Natural killer cell (primary cell): ENCODE results near the gene PSEN2. TPM values are rescaled to one million over a fixed set of nuclear protein-coding genes. Genes with fewer than 3 reads are reported as not detected.

ENCODE experiments used
- ATAC-seq, 3 donors: fragments of 150-1000 bp in 2 of 3; fragments of 200-7000 bp in 1 of 3; cut with Tn5 transposase; 1 replicate in 1 of 3; 2 replicates in 2 of 3; pipeline ENCODE4 v1.10.0; 2021; ENCODE audit warnings: mild to moderate bottlenecking in 2 of 3, moderate library complexity in 2 of 3
- DNase-seq, 2 donors: peaks; one replicate each; pipeline versions ENCODE4 v3.0.0 to v3.0.0-alpha.2; 2013 to 2021; ENCODE audit warnings: mixed read lengths in 1 of 2
- H3K27ac ChIP-seq: one replicate; pipeline ENCODE4 v1.5.1; 2013; ENCODE audit warnings: mild to moderate bottlenecking, low read length
- H3K27me3 ChIP-seq: one replicate; pipeline ENCODE4 v1.6.1; 2013; ENCODE audit warnings: low read length; ENCODE audit not compliant: control insufficient read depth, insufficient read depth
- H3K36me3 ChIP-seq: one replicate; pipeline ENCODE4 v1.6.1; 2013; ENCODE audit warnings: low read length; ENCODE audit not compliant: control insufficient read depth, insufficient read depth
- H3K4me1 ChIP-seq: one replicate; pipeline ENCODE4 v1.6.1; 2013; ENCODE audit warnings: low read length; ENCODE audit not compliant: control insufficient read depth, insufficient read depth
- H3K4me3 ChIP-seq: one replicate; pipeline ENCODE4 v1.5.1; 2013; ENCODE audit warnings: low read length
- H3K9me3 ChIP-seq: one replicate; pipeline ENCODE4 v1.6.1; 2013; ENCODE audit warnings: low read length; ENCODE audit not compliant: control insufficient read depth, insufficient read depth
- H3K27ac Mint-ChIP-seq, 2 donors: one replicate each; pipeline ENCODE4 v1.8.0; 2022; ENCODE audit warnings: mild to moderate bottlenecking in 2 of 2, mixed read lengths in 2 of 2, moderate library complexity in 1 of 2
- H3K27me3 Mint-ChIP-seq, 2 donors: one replicate each; pipeline ENCODE4 v1.8.0; 2022; ENCODE audit warnings: low read depth in 2 of 2, mixed read lengths in 2 of 2
- H3K36me3 Mint-ChIP-seq: one replicate; pipeline ENCODE4 v1.8.0; 2022; ENCODE audit warnings: mixed read lengths
- H3K4me1 Mint-ChIP-seq, 2 donors: one replicate each; pipeline ENCODE4 v1.8.0; 2022; ENCODE audit warnings: mixed read lengths in 2 of 2
- H3K4me3 Mint-ChIP-seq: one replicate; pipeline ENCODE4 v1.8.0; 2022; ENCODE audit warnings: mild to moderate bottlenecking, moderate library complexity, mixed read lengths
- H3K9me3 Mint-ChIP-seq, 2 donors: one replicate each; pipeline ENCODE4 v1.8.0; 2022; ENCODE audit warnings: mixed read lengths in 2 of 2
- CTCF ChIP-seq: fragments of 200-600 bp; IDR thresholded peaks from one replicate; pipeline ENCODE4 v1.8.0; 2022; ENCODE audit warnings: antibody characterized with exemption
- WGBS: methylation state at CpG from one replicate; pipeline ENCODE4 v1.1.7; 2013; ENCODE audit warnings: missing lambda C conversion rate; ENCODE audit not compliant: insufficient coverage; 5-methylcytosine and 5-hydroxymethylcytosine counted together
- intact Hi-C: fragments of 100-400 bp; cut with micrococcal nuclease; formaldehyde crosslinking; loops from one replicate; pipeline ENCODE4 v1.14.2; 2022
- total RNA-seq, 4 donors: library from RNA; stranded (reverse); fragments of 120-200 nt in 1 of 4; gene quantifications; one replicate each; pipeline versions ENCODE4 v1.2.3 to v1.2.4, GENCODE V29; 2013 to 2022

Gene PSEN2
- total RNA-seq, 3 donors from 2014 or later (not counting 1 experiment from before 2014, with no cell fraction given) = 12.6 to 22.8 (median 14.9) TPM

GRCh38 chr1:226871636-226872327 lies 1.4 kb downstream of the PSEN2 start:
- H3K27ac ChIP-seq = no peak overlapping the region
- DNase-seq = no peak
- intact Hi-C loops = no loop called here
- no peaks in the 10 kb centered on the region for H3K9me3 Mint-ChIP-seq
- no peaks in the 10 kb centered on the region for H3K27me3 Mint-ChIP-seq
- H3K27ac Mint-ChIP-seq = no peak overlapping the region
- no peaks in the 10 kb centered on the region for H3K9me3 ChIP-seq
- peaks cover 16% of the 10 kb centered on the region for H3K4me1 ChIP-seq
- H3K36me3 Mint-ChIP-seq = no peaks in the 10 kb centered on the region
- H3K4me3 Mint-ChIP-seq = peak overlapping the region; percentile 87
- H3K27me3 ChIP-seq = no peaks in the 10 kb centered on the region
- H3K4me1 Mint-ChIP-seq = peaks cover 16 to 27% of the 10 kb centered on the region in 2 donors
- H3K36me3 ChIP-seq = no peaks in the 10 kb centered on the region
- WGBS = 98% methylated on average over 12 of the region's 14 CpGs
- H3K4me3 ChIP-seq = no peak overlapping the region
- TF ChIP-seq CTCF = no peak
- no peak for ATAC-seq

DNA sequence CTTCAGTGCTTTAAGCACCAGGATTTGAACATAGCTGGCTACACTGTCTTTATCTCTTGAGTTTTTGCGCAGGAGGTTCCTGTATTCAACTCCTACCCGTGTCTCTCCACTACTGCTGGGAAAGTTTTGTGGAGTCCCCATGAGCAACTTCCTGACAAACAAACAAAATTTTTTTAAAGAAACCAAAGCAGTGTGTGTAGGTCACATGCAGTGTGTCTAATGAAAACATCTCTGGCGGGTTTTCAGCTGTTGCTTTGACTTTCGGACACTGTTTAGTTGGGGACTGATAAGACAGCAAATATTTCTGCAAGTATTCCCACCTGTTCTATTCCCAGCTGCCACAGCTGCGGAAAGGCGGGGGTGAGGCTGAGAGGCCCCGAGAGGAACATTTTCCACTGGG lies 2.0 kb downstream of the PSEN2 start:
- H3K9me3 Mint-ChIP-seq = no peaks in the 10 kb centered on the region
- DNase-seq (no peak), ATAC-seq (no peak)
- H3K4me3 ChIP-seq = no peak overlapping the region
- peaks cover 16% of the 10 kb centered on the region for H3K4me1 ChIP-seq
- H3K27ac Mint-ChIP-seq = no peak overlapping the region
- H3K4me3 Mint-ChIP-seq = peak overlapping the region; percentile 78
- H3K27me3 Mint-ChIP-seq = no peaks in the 10 kb centered on the region
- TF ChIP-seq CTCF = no peak
- no peak overlapping the region for H3K27ac ChIP-seq
- intact Hi-C loops = no loop called here
- no peaks in the 10 kb centered on the region for H3K9me3 ChIP-seq
- no peaks in the 10 kb centered on the region for H3K36me3 Mint-ChIP-seq
- no peaks in the 10 kb centered on the region for H3K27me3 ChIP-seq
- 80% methylated on average over 7 of the region's 7 CpGs for WGBS
- peaks cover 16 to 27% of the 10 kb centered on the region in 2 donors for H3K4me1 Mint-ChIP-seq
- H3K36me3 ChIP-seq = no peaks in the 10 kb centered on the region

- Mint-ChIP-seq H3K4me1 (peaks cover 16 to 27% of the 10 kb centered on the region in 2 donors), H3K27ac (no peak overlapping the region), H3K9me3 (no peaks in the 10 kb centered on the region), H3K36me3 (no peaks in the 10 kb centered on the region), H3K4me3 (no peak overlapping the region), H3K27me3 (no peaks in the 10 kb centered on the region)
- H3K4me1 ChIP-seq = peaks cover 16% of the 10 kb centered on the region
- no peak overlapping the region for H3K27ac ChIP-seq
- no peaks in the 10 kb centered on the region for H3K27me3 ChIP-seq
- no peak for DNase-seq
- intact Hi-C loops = no loop called here
- ATAC-seq = no peak
- TF ChIP-seq CTCF = no peak
- no peak overlapping the region for H3K4me3 ChIP-seq
- WGBS = 85% methylated on average over 6 of the region's 7 CpGs
- H3K36me3 ChIP-seq = peaks cover 2% of the 10 kb centered on the region
- H3K9me3 ChIP-seq = no peaks in the 10 kb centered on the region
These were observed 3.6 kb downstream of the PSEN2 start for GRCh38 chr1:226873771-226874578.
